Measurements from ENCODE around the gene HYOU1.
"Not testable (repeated sequence)": the region's sequence is repeated elsewhere in the genome, so short reads cannot be mapped to it uniquely, and the experiment has no call there.

HYOU1 gene

GRCh38 chr11:119049081-119049480, 7.9 kb downstream of the HYOU1 start:
- no peak overlapping the region for H3K27ac ChIP-seq
- no peak for TF ChIP-seq ZFX (IDR thresholded peaks at IDR 0.05; ENCODE audit: borderline replicate concordance)
- TF ChIP-seq, protein P1, sequence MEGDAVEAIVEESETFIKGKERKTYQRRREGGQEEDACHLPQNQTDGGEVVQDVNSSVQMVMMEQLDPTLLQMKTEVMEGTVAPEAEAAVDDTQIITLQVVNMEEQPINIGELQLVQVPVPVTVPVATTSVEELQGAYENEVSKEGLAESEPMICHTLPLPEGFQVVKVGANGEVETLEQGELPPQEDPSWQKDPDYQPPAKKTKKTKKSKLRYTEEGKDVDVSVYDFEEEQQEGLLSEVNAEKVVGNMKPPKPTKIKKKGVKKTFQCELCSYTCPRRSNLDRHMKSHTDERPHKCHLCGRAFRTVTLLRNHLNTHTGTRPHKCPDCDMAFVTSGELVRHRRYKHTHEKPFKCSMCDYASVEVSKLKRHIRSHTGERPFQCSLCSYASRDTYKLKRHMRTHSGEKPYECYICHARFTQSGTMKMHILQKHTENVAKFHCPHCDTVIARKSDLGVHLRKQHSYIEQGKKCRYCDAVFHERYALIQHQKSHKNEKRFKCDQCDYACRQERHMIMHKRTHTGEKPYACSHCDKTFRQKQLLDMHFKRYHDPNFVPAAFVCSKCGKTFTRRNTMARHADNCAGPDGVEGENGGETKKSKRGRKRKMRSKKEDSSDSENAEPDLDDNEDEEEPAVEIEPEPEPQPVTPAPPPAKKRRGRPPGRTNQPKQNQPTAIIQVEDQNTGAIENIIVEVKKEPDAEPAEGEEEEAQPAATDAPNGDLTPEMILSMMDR (IDR thresholded peaks at IDR 0.05), result no peak

GRCh38 chr11:119048644-119049043, 8.4 kb downstream of the HYOU1 start:
- TF ChIP-seq, protein P1 (IDR thresholded peaks at IDR 0.05), result no peak
- TF ChIP-seq ZFX (IDR thresholded peaks at IDR 0.05; ENCODE audit: borderline replicate concordance), result no peak
- H3K27ac ChIP-seq, result no peak overlapping the region

- H3K27ac ChIP-seq, result no peak overlapping the region
- TF ChIP-seq, protein P1 (IDR thresholded peaks at IDR 0.05), result no peak
- TF ChIP-seq ZFX (IDR thresholded peaks at IDR 0.05; ENCODE audit: borderline replicate concordance), result no peak
These were observed 9.8 kb downstream of the HYOU1 start for GRCh38 chr11:119047205-119047604.

DNA sequence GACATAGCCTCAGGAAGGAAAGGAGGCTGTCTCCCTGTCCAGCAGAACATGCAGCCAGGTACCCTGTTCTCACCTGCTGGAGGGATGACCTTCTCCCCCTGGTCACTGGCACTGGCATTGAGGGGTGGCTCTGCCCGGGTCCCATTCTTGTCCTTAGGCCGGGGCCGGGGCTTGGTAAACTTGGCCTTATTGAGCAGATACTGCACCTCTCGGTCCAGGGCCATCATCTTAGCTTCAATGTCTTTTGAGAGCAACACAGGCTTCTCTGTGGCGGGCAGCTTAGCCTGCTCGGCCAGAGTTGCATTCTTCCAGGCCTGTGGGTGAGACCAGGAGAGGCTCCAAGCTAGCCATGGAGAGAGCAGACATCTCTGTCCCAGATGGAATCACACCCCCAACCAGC, 10.5 kb downstream of the HYOU1 start:
- no peak for TF ChIP-seq ZFX (IDR thresholded peaks at IDR 0.05; ENCODE audit: borderline replicate concordance)
- TF ChIP-seq, protein P1 (IDR thresholded peaks at IDR 0.05), result no peak
- no peak overlapping the region for H3K27ac ChIP-seq

- no peak overlapping the region for H3K27ac ChIP-seq
- TF ChIP-seq ZFX (IDR thresholded peaks at IDR 0.05; ENCODE audit: borderline replicate concordance), result no peak
- TF ChIP-seq, protein P1 (IDR thresholded peaks at IDR 0.05), result 0 out of 2 replicates have a peak, but pooled peaks have one; percentile 9
These were observed 12.3 kb downstream of the HYOU1 start for GRCh38 chr11:119044708-119045107.

DNA sequence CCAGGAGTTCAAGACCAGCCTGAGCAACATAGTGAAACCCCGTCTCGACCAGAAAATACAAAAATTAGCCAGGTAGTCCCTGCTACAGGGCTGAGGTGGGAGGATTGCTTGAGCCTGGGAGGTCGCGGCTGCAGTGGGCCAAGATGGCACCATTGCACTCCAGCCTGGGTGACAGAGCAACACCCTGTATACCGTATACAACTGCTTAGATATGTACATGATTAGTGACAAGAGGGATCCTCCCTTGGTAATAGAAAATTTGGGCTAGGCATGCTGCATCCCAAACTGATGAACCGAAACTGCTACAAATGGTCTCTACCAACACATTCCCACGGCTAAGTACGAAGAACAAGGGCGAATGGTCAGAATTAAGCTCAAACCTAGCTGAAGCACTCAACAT, 14.1 kb downstream of the HYOU1 start:
- TF ChIP-seq ZFX (IDR thresholded peaks at IDR 0.05; ENCODE audit: borderline replicate concordance), result no peak
- TF ChIP-seq, protein P1 (IDR thresholded peaks at IDR 0.05), result no peak
- no peak overlapping the region for H3K27ac ChIP-seq

DNA sequence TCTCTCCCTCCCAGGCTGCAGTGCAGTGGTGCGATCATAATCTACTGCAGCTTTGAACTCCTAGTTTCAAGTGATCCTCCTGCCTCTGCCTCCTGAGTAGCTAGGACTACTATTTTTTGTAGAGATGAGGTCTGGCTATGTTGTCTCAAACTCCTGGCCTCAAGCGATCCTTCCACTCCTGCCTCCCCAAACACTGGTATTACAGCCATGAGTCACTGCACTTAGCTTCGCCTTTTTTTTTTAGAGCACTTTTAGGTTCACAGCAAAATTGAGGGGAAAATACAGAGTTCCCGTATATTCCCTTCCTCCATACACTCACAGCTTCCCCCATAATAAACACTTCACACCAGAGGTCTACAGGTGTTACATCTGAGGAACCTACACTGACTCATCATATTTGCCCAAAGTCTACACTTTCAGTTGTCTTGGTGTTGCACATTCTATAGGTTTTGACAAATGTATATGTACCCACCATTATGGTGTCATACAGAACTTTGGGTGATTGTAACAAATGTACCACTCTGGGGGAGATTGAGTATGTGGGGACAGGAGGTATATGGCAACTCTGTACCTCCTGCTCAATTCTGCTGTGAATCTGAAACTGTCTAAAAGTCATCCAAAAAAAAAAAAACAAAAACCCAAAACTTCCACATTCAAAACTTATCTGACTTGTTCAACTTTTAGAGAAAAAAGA, 15.0 kb downstream of the HYOU1 start:
- no peak overlapping the region for H3K27ac ChIP-seq
- no peak for TF ChIP-seq ZFX (IDR thresholded peaks at IDR 0.05; ENCODE audit: borderline replicate concordance)
- TF ChIP-seq, protein P1 (IDR thresholded peaks at IDR 0.05), result no peak

DNA sequence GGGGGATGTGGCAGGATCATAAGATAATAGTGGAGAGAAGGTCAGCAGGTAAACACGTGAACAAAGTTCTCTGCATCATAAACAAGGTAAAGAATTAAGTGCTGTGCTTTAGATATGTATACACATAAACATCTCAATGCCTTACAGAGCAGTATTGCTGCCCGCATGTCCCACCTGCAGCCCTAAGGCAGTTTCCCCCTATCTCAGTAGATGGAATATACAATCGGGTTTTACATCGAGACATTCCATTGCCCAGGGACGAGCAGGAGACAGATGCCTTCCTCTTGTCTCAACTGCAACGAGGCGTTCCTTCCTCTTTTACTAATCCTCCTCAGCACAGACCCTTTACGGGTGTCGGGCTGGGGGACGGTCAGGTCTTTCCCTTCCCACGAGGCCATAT, 17.5 kb downstream of the HYOU1 start:
- H3K27ac ChIP-seq, result not testable (repeated sequence)

Measured in 22Rv1 (cell line).